Hepatocyte (in vitro differentiated cells): ENCODE measurements around the gene CD44. TPM values are rescaled to one million over a fixed set of nuclear protein-coding genes. Genes with fewer than 3 reads are reported as not detected.

Experiments used
- DNase-seq: peaks from one replicate; pipeline ENCODE4 v3.0.0-alpha.2; 2016; ENCODE audit warnings: low spot score
- H2AFZ ChIP-seq: fragments of 200-600 bp; sonication (generic); 2 replicates; pipeline ENCODE4 v1.6.0; 2016; ENCODE audit warnings: antibody characterized with exemption, mild to moderate bottlenecking
- H3K27ac ChIP-seq: fragments of 200-600 bp; sonication (generic); 2 replicates; pipeline ENCODE4 v1.5.1; 2016; ENCODE audit warnings: mild to moderate bottlenecking
- H3K27me3 ChIP-seq: fragments of 200-600 bp; sonication (generic); 2 replicates; pipeline ENCODE4 v1.6.1; 2016
- H3K36me3 ChIP-seq: fragments of 200-600 bp; sonication (generic); replicated peaks from 2 replicates; pipeline ENCODE4 v1.5.1; 2016; ENCODE audit warnings: low read depth; ENCODE audit not compliant: insufficient read depth
- H3K4me1 ChIP-seq: fragments of 200-600 bp; sonication (generic); 2 replicates; pipeline ENCODE4 v1.5.1; 2016; ENCODE audit warnings: mild to moderate bottlenecking, moderate library complexity; ENCODE audit not compliant: insufficient read depth
- H3K4me2 ChIP-seq: fragments of 200-600 bp; sonication (generic); 2 replicates; pipeline ENCODE4 v1.6.0; 2016
- H3K4me3 ChIP-seq: fragments of 200-600 bp; sonication (generic); 2 replicates; pipeline ENCODE4 v1.5.1; 2016; ENCODE audit warnings: mild to moderate bottlenecking
- H3K79me2 ChIP-seq: fragments of 200-600 bp; sonication (generic); 2 replicates; pipeline ENCODE4 v1.6.0; 2017; ENCODE audit warnings: mild to moderate bottlenecking
- H3K9me2 ChIP-seq: fragments of 200-600 bp; sonication (generic); replicated peaks from 2 replicates; pipeline ENCODE4 v1.6.0; 2017; ENCODE audit warnings: mild to moderate bottlenecking; ENCODE audit not compliant: insufficient read depth
- H3K9me3 ChIP-seq: fragments of 200-600 bp; sonication (generic); 2 replicates; pipeline ENCODE4 v1.5.1; 2016; ENCODE audit warnings: low read depth, mild to moderate bottlenecking
- H4K20me1 ChIP-seq: fragments of 200-600 bp; sonication (generic); 2 replicates; pipeline ENCODE4 v1.6.0; 2016; ENCODE audit warnings: mild to moderate bottlenecking; ENCODE audit not compliant: insufficient read depth, poor library complexity, severe bottlenecking
- CTCF ChIP-seq: fragments of 200-600 bp; sonication (generic); IDR thresholded peaks from 2 replicates; pipeline ENCODE4 v1.5.1; 2016; ENCODE audit warnings: antibody characterized with exemption, mild to moderate bottlenecking; ENCODE audit not compliant: poor library complexity
- EZH2 ChIP-seq: fragments of 200-600 bp; sonication (generic); IDR thresholded peaks from 2 replicates; pipeline ENCODE4 v1.6.1; 2016; ENCODE audit warnings: antibody characterized with exemption, mild to moderate bottlenecking, borderline replicate concordance
- EZH2phosphoT487 ChIP-seq: fragments of 200-600 bp; sonication (generic); IDR thresholded peaks from one replicate; pipeline ENCODE4 v1.6.1; 2018; ENCODE audit warnings: antibody characterized with exemption, mild to moderate bottlenecking, low read depth, moderate library complexity; ENCODE audit not compliant: unreplicated experiment, severe bottlenecking
- WGBS: methylation state at CpG from one replicate; pipeline ENCODE4 v1.1.6; 2016; ENCODE audit warnings: low lambda C conversion rate; ENCODE audit errors: missing lambda C conversion rate; 5-methylcytosine and 5-hydroxymethylcytosine counted together
- polyA plus RNA-seq: library from polyadenylated mRNA; unstranded; fragments of >200 nt; fragmentation: Nextera tagmentation; extraction: Ambion mirVana; gene quantifications from 2 replicates; pipeline ENCODE4 v1.2.1, GENCODE V29; 2016
- total RNA-seq: library from RNA; depleted of rRNA; stranded (reverse); fragments of >200 nt; gene quantifications from 2 replicates; pipeline ENCODE4 v1.2.3, GENCODE V29; 2014

The CD44 gene
- total and polyA plus RNA-seq, 2 experiments from 2014 or later, result 17.5 to 29.5 TPM

- TF ChIP-seq CTCF (no peak), EZH2phosphoT487 (no peak), EZH2 (no peak)
- 95% methylated on average over 1 of the region's 1 CpG for WGBS
Measured at GRCh38 chr11:35138058-35138457, 913 bp upstream of the CD44 start.

GRCh38 chr11:35138606-35138942 lies 397 bp upstream of the CD44 start:
- no peaks in the 10 kb centered on the region for H3K4me1 ChIP-seq
- H3K36me3 ChIP-seq, result no peaks in the 10 kb centered on the region
- no peaks in the 10 kb centered on the region for H3K9me2 ChIP-seq
- WGBS, result 13% methylated on average over 16 of the region's 16 CpGs
- no peak for TF ChIP-seq EZH2
- no peak for TF ChIP-seq EZH2phosphoT487
- no peaks in the 10 kb centered on the region for H4K20me1 ChIP-seq
- H3K27me3 ChIP-seq, result peaks cover 39% of the 10 kb centered on the region
- H3K79me2 ChIP-seq, result no peaks in the 10 kb centered on the region
- no peak overlapping the region for H3K27ac ChIP-seq
- no peaks in the 10 kb centered on the region for H3K9me3 ChIP-seq
- H2AFZ ChIP-seq, result peak overlapping the region; percentile 80
- peak overlapping the region; percentile 84 for H3K4me3 ChIP-seq
- DNase-seq, result no peak
- H3K4me2 ChIP-seq, result peak overlapping the region; percentile 97

More at GRCh38 chr11:35138058-35138457, 913 bp upstream of the CD44 start:
- H3K9me2 ChIP-seq, result no peaks in the 10 kb centered on the region
- no peaks in the 10 kb centered on the region for H3K79me2 ChIP-seq
- no peaks in the 10 kb centered on the region for H3K4me1 ChIP-seq
- H3K27me3 ChIP-seq, result peaks cover 39% of the 10 kb centered on the region
- H3K36me3 ChIP-seq, result no peaks in the 10 kb centered on the region
- DNase-seq, result no peak
- H4K20me1 ChIP-seq, result no peaks in the 10 kb centered on the region
- H2AFZ ChIP-seq, result no peak overlapping the region
- H3K4me2 ChIP-seq, result no peak overlapping the region
- H3K9me3 ChIP-seq, result no peaks in the 10 kb centered on the region
- no peak overlapping the region for H3K27ac ChIP-seq
- no peak overlapping the region for H3K4me3 ChIP-seq

- no peak for TF ChIP-seq CTCF
- no peak for TF ChIP-seq EZH2
- TF ChIP-seq EZH2phosphoT487, result no peak
- Histone ChIP-seq H3K9me2 (no peaks in the 10 kb centered on the region), H3K4me2 (peak overlapping the region; percentile 97), H3K9me3 (no peaks in the 10 kb centered on the region), H4K20me1 (no peaks in the 10 kb centered on the region), H3K4me1 (no peaks in the 10 kb centered on the region), H3K27me3 (peaks cover 39% of the 10 kb centered on the region), H3K4me3 (peak overlapping the region; percentile 84), H3K79me2 (no peaks in the 10 kb centered on the region), H2AFZ (no peak overlapping the region), H3K27ac (no peak overlapping the region), H3K36me3 (no peaks in the 10 kb centered on the region)
- no peak for DNase-seq
- WGBS, result 29% methylated on average over 8 of the region's 8 CpGs
Measured at GRCh38 chr11:35139722-35140282, 831 bp downstream of the CD44 start.

GRCh38 chr11:35141071-35141470 lies 2.1 kb downstream of the CD44 start:
- Histone ChIP-seq H3K36me3 (no peaks in the 10 kb centered on the region), H3K27me3 (peaks cover 37% of the 10 kb centered on the region), H3K4me3 (no peak overlapping the region), H3K4me1 (no peaks in the 10 kb centered on the region), H3K4me2 (peak overlapping the region; percentile 97), H2AFZ (no peak overlapping the region), H4K20me1 (no peaks in the 10 kb centered on the region), H3K27ac (no peak overlapping the region), H3K9me3 (no peaks in the 10 kb centered on the region), H3K79me2 (no peaks in the 10 kb centered on the region), H3K9me2 (no peaks in the 10 kb centered on the region)
- DNase-seq, result no peak
- WGBS, result 91% methylated on average over 2 of the region's 2 CpGs
- TF ChIP-seq EZH2phosphoT487 (no peak), CTCF (no peak), EZH2 (no peak)
